HFFc6 (cell line): ENCODE results near the gene ZNF446. TPM values are rescaled to one million over a fixed set of nuclear protein-coding genes. Genes with fewer than 3 reads are reported as not detected.
"Not testable (repeated sequence)": the region's sequence is repeated elsewhere in the genome, so short reads cannot be mapped to it uniquely, and the experiment has no call there.

Experiments
- DNase-seq: peaks from one replicate; pipeline ENCODE4 v3.0.0-alpha.2; 2018
- H3K27ac Mint-ChIP-seq: 2 replicates; pipeline ENCODE4 v1.8.0; 2020; ENCODE audit warnings: mild to moderate bottlenecking, mixed read lengths
- H3K27me3 Mint-ChIP-seq: 2 replicates; pipeline ENCODE4 v1.8.0; 2021; ENCODE audit warnings: mild to moderate bottlenecking, moderate library complexity, mixed read lengths; ENCODE audit not compliant: insufficient read depth
- H3K36me3 Mint-ChIP-seq: 2 replicates; pipeline ENCODE4 v1.8.0; 2021; ENCODE audit warnings: low read depth, mixed read lengths
- H3K4me1 Mint-ChIP-seq: 2 replicates; pipeline ENCODE4 v1.8.0; 2020; ENCODE audit warnings: low read depth, mixed read lengths
- H3K4me3 Mint-ChIP-seq: 2 replicates; pipeline ENCODE4 v1.8.0; 2020; ENCODE audit warnings: mild to moderate bottlenecking, moderate library complexity, mixed read lengths
- H3K9me3 Mint-ChIP-seq: 2 replicates; pipeline ENCODE4 v1.8.0; 2020; ENCODE audit warnings: mild to moderate bottlenecking, mixed read lengths
- total RNA-seq, 6 experiments: library from RNA; stranded (reverse); fragmentation: NEBNext Ultra II Directional; extraction: Animal tissue kit (Norgen Biotek cat#: 25700); gene quantifications; 2 replicates in 1 of 6; 3 replicates in 5 of 6; pipeline ENCODE4 v1.2.3, GENCODE V29; 2021
- TF ChIP-seq, protein P1 (sequence below): fragments of 200-600 bp; sonication (generic); IDR thresholded peaks from 2 replicates; pipeline ENCODE4 v1.5.0; 2021; ENCODE audit warnings: antibody characterized with exemption, mild to moderate bottlenecking

ZNF446 gene
- total RNA-seq, 6 experiments from 2014 or later, result 5.7 to 6.9 (median 6.2) TPM

DNA sequence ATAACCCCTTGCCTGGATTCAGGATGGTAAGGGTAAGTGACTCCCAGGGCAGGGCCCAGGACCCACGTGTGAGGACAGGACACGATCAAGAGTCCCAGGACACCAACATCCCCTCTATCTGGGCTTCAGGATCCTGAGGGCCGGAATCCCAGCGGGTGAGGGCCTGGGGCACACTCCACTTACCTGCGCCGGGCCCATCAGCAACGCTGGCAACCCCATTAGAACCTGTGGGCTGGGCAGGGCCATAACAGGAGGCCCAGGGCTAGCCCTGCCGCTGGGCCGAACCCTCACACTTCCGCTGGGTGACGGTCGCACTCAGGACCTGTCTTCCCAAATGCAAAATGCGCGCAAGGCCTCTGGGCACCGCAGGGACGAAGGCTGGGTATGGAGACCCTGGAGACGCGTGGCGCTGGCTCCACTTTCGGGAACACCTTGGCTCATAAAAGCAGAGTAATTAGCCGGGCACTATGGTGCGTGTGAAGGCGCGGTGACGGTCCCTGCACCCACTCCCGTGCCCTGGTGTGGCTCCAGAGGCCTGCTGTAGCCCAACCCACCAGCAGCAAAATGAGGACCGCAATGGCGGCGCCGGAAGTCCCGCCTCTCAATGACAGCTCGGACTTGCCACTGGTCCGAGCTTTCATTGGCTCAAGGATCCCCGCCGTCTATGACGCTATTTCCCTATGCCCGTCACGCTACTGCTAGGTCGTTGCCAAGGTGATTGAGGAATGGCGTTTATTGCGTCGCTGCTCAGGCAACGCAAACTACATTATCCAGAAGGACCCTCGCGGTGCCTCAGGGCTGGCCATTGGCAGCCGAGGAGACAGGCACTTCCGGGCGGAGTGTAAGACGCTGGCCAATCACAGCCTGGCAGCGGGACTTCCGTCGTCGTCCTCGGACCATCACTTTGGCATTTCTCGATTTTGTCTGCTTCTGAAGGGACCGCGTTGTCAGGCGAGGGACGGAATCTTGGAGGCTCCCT is 36.3 kb upstream of the ZNF446 start, which contains the start of gene ZNF132:
Gene ZNF132, minus strand, starts transcription at position 578 of the 979 bp plus-strand sequence. Its CDS starts 332 bp downstream, at position 246.
- H3K4me1 Mint-ChIP-seq, result peaks cover 20% of the 10 kb centered on the region
- H3K36me3 Mint-ChIP-seq, result peaks cover 67% of the 10 kb centered on the region
- TF ChIP-seq, protein P1, sequence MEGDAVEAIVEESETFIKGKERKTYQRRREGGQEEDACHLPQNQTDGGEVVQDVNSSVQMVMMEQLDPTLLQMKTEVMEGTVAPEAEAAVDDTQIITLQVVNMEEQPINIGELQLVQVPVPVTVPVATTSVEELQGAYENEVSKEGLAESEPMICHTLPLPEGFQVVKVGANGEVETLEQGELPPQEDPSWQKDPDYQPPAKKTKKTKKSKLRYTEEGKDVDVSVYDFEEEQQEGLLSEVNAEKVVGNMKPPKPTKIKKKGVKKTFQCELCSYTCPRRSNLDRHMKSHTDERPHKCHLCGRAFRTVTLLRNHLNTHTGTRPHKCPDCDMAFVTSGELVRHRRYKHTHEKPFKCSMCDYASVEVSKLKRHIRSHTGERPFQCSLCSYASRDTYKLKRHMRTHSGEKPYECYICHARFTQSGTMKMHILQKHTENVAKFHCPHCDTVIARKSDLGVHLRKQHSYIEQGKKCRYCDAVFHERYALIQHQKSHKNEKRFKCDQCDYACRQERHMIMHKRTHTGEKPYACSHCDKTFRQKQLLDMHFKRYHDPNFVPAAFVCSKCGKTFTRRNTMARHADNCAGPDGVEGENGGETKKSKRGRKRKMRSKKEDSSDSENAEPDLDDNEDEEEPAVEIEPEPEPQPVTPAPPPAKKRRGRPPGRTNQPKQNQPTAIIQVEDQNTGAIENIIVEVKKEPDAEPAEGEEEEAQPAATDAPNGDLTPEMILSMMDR, result no peak
- peak; percentile 99 for DNase-seq
- H3K4me3 Mint-ChIP-seq, result peak within 1 kb of the TSS; percentile 93
- peaks cover 13% of the 10 kb centered on the region for H3K27me3 Mint-ChIP-seq
- peaks cover 72% of the 10 kb centered on the region for H3K9me3 Mint-ChIP-seq
- peak within 1 kb of the TSS; percentile 97 for H3K27ac Mint-ChIP-seq

DNA sequence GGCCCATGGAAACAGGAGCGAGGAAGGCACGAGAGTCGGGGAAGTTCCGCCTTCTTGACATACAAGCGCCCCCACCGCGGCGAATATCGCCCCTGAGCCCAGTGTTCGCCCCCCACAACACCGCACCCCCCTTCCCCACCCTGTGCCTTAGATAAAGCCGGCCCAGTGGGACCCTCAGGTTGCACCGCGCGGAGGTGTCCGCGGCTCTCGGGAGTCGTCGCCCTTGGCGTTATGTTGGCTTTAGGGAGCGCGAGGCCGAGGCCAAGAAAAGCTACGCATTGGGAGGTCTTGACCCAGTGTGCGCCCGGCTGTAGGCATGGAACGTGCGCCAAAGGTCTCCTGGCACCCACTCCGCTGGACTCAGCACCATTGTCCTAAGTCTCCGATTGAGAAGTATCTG is 35.6 kb upstream of the ZNF446 start:
- peak overlapping the region; percentile 93 for H3K4me3 Mint-ChIP-seq
- H3K27me3 Mint-ChIP-seq, result peaks cover 13% of the 10 kb centered on the region
- H3K36me3 Mint-ChIP-seq, result peaks cover 60% of the 10 kb centered on the region
- TF ChIP-seq, protein P1, result no peak
- no peak for DNase-seq
- H3K4me1 Mint-ChIP-seq, result peaks cover 20% of the 10 kb centered on the region
- H3K27ac Mint-ChIP-seq, result peak overlapping the region; percentile 97
- H3K9me3 Mint-ChIP-seq, result peaks cover 65% of the 10 kb centered on the region

DNA sequence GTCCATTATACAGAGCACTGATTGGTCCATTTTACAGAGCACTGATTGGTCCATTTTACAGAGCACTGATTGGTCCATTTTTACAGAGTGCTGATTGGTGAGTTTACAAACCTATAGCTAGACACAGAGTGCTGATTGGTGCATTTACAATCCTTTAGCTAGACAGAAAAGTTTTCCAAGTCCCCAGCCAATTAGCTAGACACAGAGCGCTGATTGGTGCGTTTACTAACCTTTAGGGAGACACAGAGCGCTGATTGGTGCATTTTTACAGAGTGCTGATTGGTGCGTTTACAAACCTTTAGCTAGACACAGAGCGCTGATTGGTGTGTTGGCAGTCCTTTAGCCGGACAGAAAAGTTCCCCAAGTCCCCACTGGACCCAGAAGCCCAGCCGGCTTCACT is 33.2 kb upstream of the ZNF446 start:
- peaks cover 40% of the 10 kb centered on the region for H3K36me3 Mint-ChIP-seq
- peaks cover 19% of the 10 kb centered on the region for H3K4me1 Mint-ChIP-seq
- H3K9me3 Mint-ChIP-seq, result peaks cover 47% of the 10 kb centered on the region
- not testable (repeated sequence) for DNase-seq, H3K27ac Mint-ChIP-seq, H3K4me3 Mint-ChIP-seq
- H3K27me3 Mint-ChIP-seq, result peaks cover 15% of the 10 kb centered on the region

DNA sequence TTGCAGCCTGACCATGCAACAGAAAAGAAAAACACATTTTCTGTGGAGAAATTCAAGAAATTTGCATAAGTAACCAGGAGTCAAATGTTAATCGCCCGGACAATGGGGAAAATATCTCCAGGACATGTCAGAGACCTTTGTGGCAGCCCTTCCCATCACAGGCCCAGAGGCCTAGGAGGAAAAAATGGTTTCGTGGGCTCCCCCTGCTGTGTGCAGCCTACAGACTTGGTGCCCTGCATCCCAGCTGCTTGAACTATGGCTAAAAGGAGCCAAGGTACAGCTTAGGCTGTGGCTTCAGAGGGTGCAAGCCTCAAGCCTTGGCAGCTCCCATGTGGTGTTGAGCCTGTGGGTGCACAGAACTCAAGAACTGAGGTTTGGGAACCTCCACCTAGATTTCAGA is 27.3 kb upstream of the ZNF446 start:
- not testable (repeated sequence) for DNase-seq, H3K4me3 Mint-ChIP-seq, H3K27me3 Mint-ChIP-seq, H3K27ac Mint-ChIP-seq
- Mint-ChIP-seq H3K36me3 (peaks cover 18% of the 10 kb centered on the region), H3K9me3 (peaks cover 27% of the 10 kb centered on the region), H3K4me1 (peaks cover 25% of the 10 kb centered on the region)

DNA sequence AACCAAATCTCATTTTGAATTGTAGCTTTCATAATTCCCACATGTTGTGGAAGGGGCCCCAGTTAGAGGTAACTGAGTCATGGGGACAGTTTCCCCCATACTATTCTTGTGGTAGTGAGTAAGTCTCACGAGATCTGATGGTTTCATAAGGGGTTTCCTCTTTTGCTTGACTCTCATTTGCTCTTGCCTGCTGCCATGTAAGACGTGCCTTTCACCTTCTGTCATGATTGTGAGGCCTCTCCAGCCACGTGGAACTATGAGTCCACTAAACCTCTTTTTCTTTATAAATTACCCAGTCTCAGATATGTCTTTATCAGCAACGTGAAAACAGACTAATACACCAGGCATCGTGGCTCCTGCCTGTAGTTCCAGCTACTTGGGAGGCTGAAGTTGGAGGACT is 26.2 kb upstream of the ZNF446 start:
- H3K36me3 Mint-ChIP-seq, result peaks cover 27% of the 10 kb centered on the region
- H3K4me1 Mint-ChIP-seq, result peaks cover 25% of the 10 kb centered on the region
- not testable (repeated sequence) for H3K27ac Mint-ChIP-seq, H3K4me3 Mint-ChIP-seq, H3K27me3 Mint-ChIP-seq, DNase-seq
- H3K9me3 Mint-ChIP-seq, result peaks cover 27% of the 10 kb centered on the region

DNA sequence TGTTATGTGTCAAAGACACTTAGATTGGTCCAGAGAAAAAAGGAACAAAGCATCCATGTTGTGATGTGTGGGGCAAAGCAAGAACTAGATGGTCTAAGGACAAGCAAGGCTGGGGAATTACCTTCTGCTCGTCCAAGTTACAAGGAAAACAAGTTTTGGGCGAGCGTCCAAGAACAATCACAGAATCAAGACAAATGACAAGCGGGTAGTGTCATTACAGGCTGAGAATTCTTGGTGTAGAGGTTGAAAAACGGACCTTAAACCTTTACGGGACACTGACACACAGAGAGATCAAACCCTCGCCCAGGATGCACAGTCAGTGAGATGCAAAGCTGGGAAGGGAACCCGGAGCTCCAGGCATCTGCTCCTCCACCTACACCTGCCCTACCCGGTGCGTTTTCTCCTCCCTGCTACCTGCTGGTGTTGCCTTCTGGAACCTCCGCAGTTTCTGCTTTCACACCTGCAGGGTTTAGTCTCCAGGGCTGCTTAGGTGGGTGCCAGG is 25.2 kb upstream of the ZNF446 start:
- TF ChIP-seq, protein P1, result no peak
- Mint-ChIP-seq H3K27me3 (peaks cover 7% of the 10 kb centered on the region), H3K9me3 (peaks cover 27% of the 10 kb centered on the region), H3K36me3 (peaks cover 27% of the 10 kb centered on the region), H3K4me3 (peak overlapping the region; percentile 88), H3K4me1 (peaks cover 25% of the 10 kb centered on the region), H3K27ac (peak overlapping the region; percentile 48; the same call in 1 of the 2 replicates)
- DNase-seq, result no peak
